LoVo (cell line): Measurements from ENCODE around the gene COX7A1.

Source experiments
- DNase-seq: peaks from one replicate; pipeline ENCODE4 v3.0.0-alpha.2; 2016; ENCODE audit warnings: low spot score

COX7A1 gene

GRCh38 chr19:36111200-36111539 is 41.1 kb downstream of the COX7A1 start:
- no peak for DNase-seq

- no peak for DNase-seq
Measured at GRCh38 chr19:36110487-36111199, 41.6 kb downstream of the COX7A1 start, which contains the start of gene OVOL3. Gene OVOL3, plus strand, starts transcription at chr19:36111143. Its CDS starts 60 bp downstream, at chr19:36111203.

GRCh38 chr19:36108684-36109083 is 43.6 kb downstream of the COX7A1 start:
- DNase-seq, result no peak

- no peak for DNase-seq
Measured at GRCh38 chr19:36106991-36107390, 45.3 kb downstream of the COX7A1 start.

- DNase-seq, result no peak
Measured at GRCh38 chr19:36106441-36106840, 45.8 kb downstream of the COX7A1 start.

GRCh38 chr19:36103842-36104552 is 48.2 kb downstream of the COX7A1 start:
- no peak for DNase-seq

GRCh38 chr19:36103040-36103626 is 49.1 kb downstream of the COX7A1 start:
- no peak for DNase-seq

- DNase-seq, result no peak
Measured at GRCh38 chr19:36101550-36102327, 50.5 kb downstream of the COX7A1 start.
